Measurements from ENCODE around the gene CNTNAP2.

DNA sequence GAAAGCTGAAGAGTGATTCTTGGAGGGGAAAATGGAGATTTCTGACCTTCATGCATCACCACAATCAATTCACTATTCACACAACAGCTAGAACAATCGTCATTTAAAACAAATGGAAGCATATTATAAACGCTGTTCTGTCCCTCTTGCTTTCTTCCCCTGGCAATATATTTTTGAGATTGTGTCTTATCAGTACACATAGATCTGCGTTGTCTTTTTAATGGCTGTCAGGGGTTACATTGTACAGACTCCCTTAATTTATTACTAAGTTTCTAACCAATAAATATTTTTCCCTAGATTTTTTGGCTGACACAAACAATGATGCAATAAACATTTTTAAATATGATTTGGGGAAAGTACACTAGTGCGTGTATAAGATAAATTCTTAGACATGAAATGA lies 1358.3 kb downstream of the CNTNAP2 start:
- no peak for TF ChIP-seq ATF1 (CRISPR knock-in tag; IDR thresholded peaks at IDR 0.05)
- no peak for TF ChIP-seq JARID2 (CRISPR knock-in tag; IDR thresholded peaks at IDR 0.05; ENCODE audit: insufficient replicate concordance)
- TF ChIP-seq, protein P1, sequence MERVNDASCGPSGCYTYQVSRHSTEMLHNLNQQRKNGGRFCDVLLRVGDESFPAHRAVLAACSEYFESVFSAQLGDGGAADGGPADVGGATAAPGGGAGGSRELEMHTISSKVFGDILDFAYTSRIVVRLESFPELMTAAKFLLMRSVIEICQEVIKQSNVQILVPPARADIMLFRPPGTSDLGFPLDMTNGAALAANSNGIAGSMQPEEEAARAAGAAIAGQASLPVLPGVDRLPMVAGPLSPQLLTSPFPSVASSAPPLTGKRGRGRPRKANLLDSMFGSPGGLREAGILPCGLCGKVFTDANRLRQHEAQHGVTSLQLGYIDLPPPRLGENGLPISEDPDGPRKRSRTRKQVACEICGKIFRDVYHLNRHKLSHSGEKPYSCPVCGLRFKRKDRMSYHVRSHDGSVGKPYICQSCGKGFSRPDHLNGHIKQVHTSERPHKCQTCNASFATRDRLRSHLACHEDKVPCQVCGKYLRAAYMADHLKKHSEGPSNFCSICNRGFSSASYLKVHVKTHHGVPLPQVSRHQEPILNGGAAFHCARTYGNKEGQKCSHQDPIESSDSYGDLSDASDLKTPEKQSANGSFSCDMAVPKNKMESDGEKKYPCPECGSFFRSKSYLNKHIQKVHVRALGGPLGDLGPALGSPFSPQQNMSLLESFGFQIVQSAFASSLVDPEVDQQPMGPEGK (CRISPR knock-in tag; IDR thresholded peaks at IDR 0.05), result no peak
- TF ChIP-seq, protein P2, sequence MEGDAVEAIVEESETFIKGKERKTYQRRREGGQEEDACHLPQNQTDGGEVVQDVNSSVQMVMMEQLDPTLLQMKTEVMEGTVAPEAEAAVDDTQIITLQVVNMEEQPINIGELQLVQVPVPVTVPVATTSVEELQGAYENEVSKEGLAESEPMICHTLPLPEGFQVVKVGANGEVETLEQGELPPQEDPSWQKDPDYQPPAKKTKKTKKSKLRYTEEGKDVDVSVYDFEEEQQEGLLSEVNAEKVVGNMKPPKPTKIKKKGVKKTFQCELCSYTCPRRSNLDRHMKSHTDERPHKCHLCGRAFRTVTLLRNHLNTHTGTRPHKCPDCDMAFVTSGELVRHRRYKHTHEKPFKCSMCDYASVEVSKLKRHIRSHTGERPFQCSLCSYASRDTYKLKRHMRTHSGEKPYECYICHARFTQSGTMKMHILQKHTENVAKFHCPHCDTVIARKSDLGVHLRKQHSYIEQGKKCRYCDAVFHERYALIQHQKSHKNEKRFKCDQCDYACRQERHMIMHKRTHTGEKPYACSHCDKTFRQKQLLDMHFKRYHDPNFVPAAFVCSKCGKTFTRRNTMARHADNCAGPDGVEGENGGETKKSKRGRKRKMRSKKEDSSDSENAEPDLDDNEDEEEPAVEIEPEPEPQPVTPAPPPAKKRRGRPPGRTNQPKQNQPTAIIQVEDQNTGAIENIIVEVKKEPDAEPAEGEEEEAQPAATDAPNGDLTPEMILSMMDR (CRISPR knock-in tag; IDR thresholded peaks at IDR 0.05), result no peak
- no peak for TF ChIP-seq POLR2A (IDR thresholded peaks at IDR 0.05; ENCODE audit: insufficient read depth in 1 of 2, low read depth in 2 of 2, low read length in 2 of 2)
- no peak for TF ChIP-seq NR2F2 (IDR thresholded peaks at IDR 0.05; ENCODE audit: borderline replicate concordance, low read depth)
- TF ChIP-seq ZNF331 (CRISPR knock-in tag; IDR thresholded peaks at IDR 0.05), result no peak
- TF ChIP-seq ZNF557 (CRISPR knock-in tag; IDR thresholded peaks at IDR 0.05), result no peak
- TF ChIP-seq ZC3H4 (CRISPR knock-in tag; IDR thresholded peaks at IDR 0.05; ENCODE audit: borderline replicate concordance), result no peak
- no peak for TF ChIP-seq BRCA1 (CRISPR knock-in tag; IDR thresholded peaks at IDR 0.05)
- TF ChIP-seq, protein P3, sequence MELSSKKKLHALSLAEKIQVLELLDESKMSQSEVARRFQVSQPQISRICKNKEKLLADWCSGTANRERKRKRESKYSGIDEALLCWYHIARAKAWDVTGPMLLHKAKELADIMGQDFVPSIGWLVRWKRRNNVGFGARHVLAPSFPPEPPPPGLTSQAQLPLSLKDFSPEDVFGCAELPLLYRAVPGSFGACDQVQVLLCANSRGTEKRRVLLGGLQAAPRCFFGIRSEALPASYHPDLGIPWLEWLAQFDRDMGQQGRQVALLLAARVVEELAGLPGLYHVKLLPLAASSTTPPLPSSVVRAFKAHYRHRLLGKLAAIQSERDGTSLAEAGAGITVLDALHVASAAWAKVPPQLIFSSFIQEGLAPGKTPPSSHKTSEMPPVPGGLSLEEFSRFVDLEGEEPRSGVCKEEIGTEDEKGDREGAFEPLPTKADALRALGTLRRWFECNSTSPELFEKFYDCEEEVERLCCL (CRISPR knock-in tag; IDR thresholded peaks at IDR 0.05; ENCODE audit: borderline replicate concordance), result no peak
- TF ChIP-seq ZSCAN21 (CRISPR knock-in tag; IDR thresholded peaks at IDR 0.05; ENCODE audit: borderline replicate concordance), result no peak
- TF ChIP-seq ZNF3 (CRISPR knock-in tag; IDR thresholded peaks at IDR 0.05), result no peak
- TF ChIP-seq, protein P4, sequence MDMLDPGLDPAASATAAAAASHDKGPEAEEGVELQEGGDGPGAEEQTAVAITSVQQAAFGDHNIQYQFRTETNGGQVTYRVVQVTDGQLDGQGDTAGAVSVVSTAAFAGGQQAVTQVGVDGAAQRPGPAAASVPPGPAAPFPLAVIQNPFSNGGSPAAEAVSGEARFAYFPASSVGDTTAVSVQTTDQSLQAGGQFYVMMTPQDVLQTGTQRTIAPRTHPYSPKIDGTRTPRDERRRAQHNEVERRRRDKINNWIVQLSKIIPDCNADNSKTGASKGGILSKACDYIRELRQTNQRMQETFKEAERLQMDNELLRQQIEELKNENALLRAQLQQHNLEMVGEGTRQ (IDR thresholded peaks at IDR 0.05; ENCODE audit: low read depth, low read length), result no peak
- TF ChIP-seq, protein P4 (CRISPR knock-in tag; IDR thresholded peaks at IDR 0.05; ENCODE audit: borderline replicate concordance), result no peak
